ENCODE measurements around the gene SFT2D1. TPM values are rescaled to one million over a fixed set of nuclear protein-coding genes. Genes with fewer than 3 reads are reported as not detected.

Gene SFT2D1
- total RNA-seq, 2 experiments from 2014 or later, result 39.8 to 54.2 TPM

GRCh38 chr6:166334878-166335277, 7.5 kb downstream of the SFT2D1 start:
- ATAC-seq, result no peak
- H3K9me3 Mint-ChIP-seq (ENCODE audit: low read depth), result no peaks in the 10 kb centered on the region
- ChIA-PET POLR2A (no interaction called here), CTCF (no interaction called here)
- no peak for DNase-seq
- H3K36me3 Mint-ChIP-seq (ENCODE audit: low read depth), result peaks cover 41% of the 10 kb centered on the region
- no peak overlapping the region for H3K4me3 Mint-ChIP-seq
- intact Hi-C loops (cut with DNase I, micrococcal nuclease), result no loop called here
- H3K4me1 Mint-ChIP-seq, result peaks cover 55% of the 10 kb centered on the region
- no peaks in the 10 kb centered on the region for H3K27me3 Mint-ChIP-seq
- H3K27ac Mint-ChIP-seq, result no peak overlapping the region

- CTCF ChIA-PET, result interaction anchor here (0.9 kb wide), 2 partner anchors 14 to 47 kb away, joined by 3 to 5 read pairs; no protein-coding TSS in a partner anchor
- POLR2A ChIA-PET, result interaction anchor here (0.7 kb wide), 1 partner anchor 9 kb away, joined by 4 read pairs; the partner anchor contains the start of gene SFT2D1
- H3K36me3 Mint-ChIP-seq (ENCODE audit: low read depth), result peaks cover 47% of the 10 kb centered on the region
- H3K4me3 Mint-ChIP-seq, result peak overlapping the region; percentile 15
- intact Hi-C loops (cut with DNase I, micrococcal nuclease), result no loop called here
- DNase-seq (peak; percentile 32), ATAC-seq (peak; percentile 85)
- peaks cover 55% of the 10 kb centered on the region for H3K4me1 Mint-ChIP-seq
- H3K27me3 Mint-ChIP-seq, result no peaks in the 10 kb centered on the region
- peak overlapping the region; percentile 55 for H3K27ac Mint-ChIP-seq
- H3K9me3 Mint-ChIP-seq (ENCODE audit: low read depth), result no peaks in the 10 kb centered on the region
Observed at GRCh38 chr6:166333172-166333995, 9.0 kb downstream of the SFT2D1 start.

GRCh38 chr6:166331503-166332415, 10.6 kb downstream of the SFT2D1 start:
- Mint-ChIP-seq H3K27me3 (no peaks in the 10 kb centered on the region), H3K9me3 (ENCODE audit: low read depth) (no peaks in the 10 kb centered on the region), H3K4me3 (no peak overlapping the region), H3K27ac (no peak overlapping the region), H3K36me3 (ENCODE audit: low read depth) (peaks cover 40% of the 10 kb centered on the region), H3K4me1 (peaks cover 45% of the 10 kb centered on the region)
- intact Hi-C loops (cut with DNase I, micrococcal nuclease), result no loop called here
- DNase-seq, result no peak
- ChIA-PET CTCF (interaction anchor here (0.5 kb wide), 1 partner anchor 657 kb away, joined by 3 read pairs; no protein-coding TSS in a partner anchor), POLR2A (no interaction called here)
- ATAC-seq, result no peak

GRCh38 chr6:166330612-166331011, 11.7 kb downstream of the SFT2D1 start:
- ATAC-seq (no peak), DNase-seq (no peak)
- H3K36me3 Mint-ChIP-seq (ENCODE audit: low read depth), result peaks cover 36% of the 10 kb centered on the region
- POLR2A ChIA-PET, result no interaction called here
- H3K9me3 Mint-ChIP-seq (ENCODE audit: low read depth), result no peaks in the 10 kb centered on the region
- intact Hi-C loops (cut with DNase I, micrococcal nuclease), result no loop called here
- no peak overlapping the region for H3K27ac Mint-ChIP-seq
- no peak overlapping the region for H3K4me3 Mint-ChIP-seq
- peaks cover 37% of the 10 kb centered on the region for H3K4me1 Mint-ChIP-seq
- CTCF ChIA-PET, result no interaction called here
- no peaks in the 10 kb centered on the region for H3K27me3 Mint-ChIP-seq

GRCh38 chr6:166325383-166326042, 16.8 kb downstream of the SFT2D1 start:
- Mint-ChIP-seq H3K27ac (no peak overlapping the region), H3K4me1 (no peaks in the 10 kb centered on the region)

GRCh38 chr6:166323395-166323794, 18.9 kb downstream of the SFT2D1 start:
- intact Hi-C loops (cut with DNase I, micrococcal nuclease), result no loop called here
- DNase-seq (no peak), ATAC-seq (no peak)
- Mint-ChIP-seq H3K4me1 (no peaks in the 10 kb centered on the region), H3K36me3 (ENCODE audit: low read depth) (peaks cover 28% of the 10 kb centered on the region), H3K4me3 (no peak overlapping the region), H3K27ac (no peak overlapping the region), H3K9me3 (ENCODE audit: low read depth) (no peaks in the 10 kb centered on the region), H3K27me3 (no peaks in the 10 kb centered on the region)
- ChIA-PET CTCF (interaction anchor here (2.3 kb wide), 1 partner anchor 10 kb away, joined by 7 read pairs; no protein-coding TSS in a partner anchor), POLR2A (no interaction called here)

More at GRCh38 chr6:166325383-166326042, 16.8 kb downstream of the SFT2D1 start:
- H3K9me3 Mint-ChIP-seq (ENCODE audit: low read depth), result no peaks in the 10 kb centered on the region
- H3K27me3 Mint-ChIP-seq, result no peaks in the 10 kb centered on the region
- CTCF ChIA-PET, result interaction anchor here (0.7 to 0.9 kb wide), 2 partner anchors 12 kb away, joined by 3 to 4 read pairs; no protein-coding TSS in a partner anchor
- intact Hi-C loops (cut with DNase I, micrococcal nuclease), result no loop called here
- POLR2A ChIA-PET, result no interaction called here
- H3K36me3 Mint-ChIP-seq (ENCODE audit: low read depth), result peaks cover 34% of the 10 kb centered on the region
- no peak for ATAC-seq
- no peak overlapping the region for H3K4me3 Mint-ChIP-seq
- DNase-seq, result no peak

- no peak overlapping the region for H3K27ac Mint-ChIP-seq
- no peak overlapping the region for H3K4me3 Mint-ChIP-seq
- no peaks in the 10 kb centered on the region for H3K9me3 Mint-ChIP-seq (ENCODE audit: low read depth)
- no peaks in the 10 kb centered on the region for H3K4me1 Mint-ChIP-seq
- POLR2A ChIA-PET, result no interaction called here
- no peak for DNase-seq
- peaks cover 16% of the 10 kb centered on the region for H3K36me3 Mint-ChIP-seq (ENCODE audit: low read depth)
- no peak for ATAC-seq
- H3K27me3 Mint-ChIP-seq, result no peaks in the 10 kb centered on the region
- intact Hi-C loops (cut with DNase I, micrococcal nuclease), result loop anchor here in 1 of 2 experiments (10.0 kb wide), 1 partner anchor 306 kb away; the partner anchor contains the start of gene RPS6KA2
- CTCF ChIA-PET, result interaction anchor here (1.6 kb wide), 1 partner anchor 9 kb away, joined by 7 read pairs; no protein-coding TSS in a partner anchor
Observed at GRCh38 chr6:166318649-166319600, 23.4 kb downstream of the SFT2D1 start.

- H3K4me3 Mint-ChIP-seq, result no peak overlapping the region
- ATAC-seq, result no peak
Observed at GRCh38 chr6:166318227-166318626, 24.1 kb downstream of the SFT2D1 start.

GRCh38 chr6:166317261-166318212, 24.8 kb downstream of the SFT2D1 start:
- no peak for ATAC-seq
- ChIA-PET CTCF (interaction anchor here (0.6 to 0.7 kb wide), 4 partner anchors 59 to 83 kb away, joined by 3 read pairs; no protein-coding TSS in a partner anchor), POLR2A (no interaction called here)
- peaks cover 8% of the 10 kb centered on the region for H3K36me3 Mint-ChIP-seq (ENCODE audit: low read depth)
- no peak overlapping the region for H3K4me3 Mint-ChIP-seq
- no peaks in the 10 kb centered on the region for H3K9me3 Mint-ChIP-seq (ENCODE audit: low read depth)
- H3K27me3 Mint-ChIP-seq, result no peaks in the 10 kb centered on the region
- no peak for DNase-seq
- H3K4me1 Mint-ChIP-seq, result no peaks in the 10 kb centered on the region
- H3K27ac Mint-ChIP-seq, result no peak overlapping the region
- intact Hi-C loops (cut with DNase I, micrococcal nuclease), result loop anchor here in 1 of 2 experiments (10.0 kb wide), 1 partner anchor 307 kb away; the partner anchor contains the start of gene RPS6KA2

More at GRCh38 chr6:166318227-166318626, 24.1 kb downstream of the SFT2D1 start:
- Mint-ChIP-seq H3K27ac (no peak overlapping the region), H3K4me1 (no peaks in the 10 kb centered on the region), H3K27me3 (no peaks in the 10 kb centered on the region), H3K36me3 (ENCODE audit: low read depth) (peaks cover 13% of the 10 kb centered on the region), H3K9me3 (ENCODE audit: low read depth) (no peaks in the 10 kb centered on the region)
- DNase-seq, result no peak
- ChIA-PET POLR2A (no interaction called here), CTCF (interaction anchor here (0.7 kb wide), 1 partner anchor 58 kb away, joined by 3 read pairs; no protein-coding TSS in a partner anchor)
- intact Hi-C loops (cut with DNase I, micrococcal nuclease), result loop anchor here in 1 of 2 experiments (10.0 kb wide), 1 partner anchor 307 kb away; the partner anchor contains the start of gene RPS6KA2
